Erythroblast (primary cell): Measurements from ENCODE around the gene ITGA7.

Experiments
- GATA1 ChIP-seq: IDR thresholded peaks from 2 replicates; pipeline ENCODE4 v1.6.1; 2011; ENCODE audit warnings: low read depth, mild to moderate bottlenecking, control low read depth, low read length, moderate library complexity
- POLR2A ChIP-seq: IDR thresholded peaks from 2 replicates; pipeline ENCODE4 v1.6.1; 2011; ENCODE audit warnings: mild to moderate bottlenecking, low read length

DNA sequence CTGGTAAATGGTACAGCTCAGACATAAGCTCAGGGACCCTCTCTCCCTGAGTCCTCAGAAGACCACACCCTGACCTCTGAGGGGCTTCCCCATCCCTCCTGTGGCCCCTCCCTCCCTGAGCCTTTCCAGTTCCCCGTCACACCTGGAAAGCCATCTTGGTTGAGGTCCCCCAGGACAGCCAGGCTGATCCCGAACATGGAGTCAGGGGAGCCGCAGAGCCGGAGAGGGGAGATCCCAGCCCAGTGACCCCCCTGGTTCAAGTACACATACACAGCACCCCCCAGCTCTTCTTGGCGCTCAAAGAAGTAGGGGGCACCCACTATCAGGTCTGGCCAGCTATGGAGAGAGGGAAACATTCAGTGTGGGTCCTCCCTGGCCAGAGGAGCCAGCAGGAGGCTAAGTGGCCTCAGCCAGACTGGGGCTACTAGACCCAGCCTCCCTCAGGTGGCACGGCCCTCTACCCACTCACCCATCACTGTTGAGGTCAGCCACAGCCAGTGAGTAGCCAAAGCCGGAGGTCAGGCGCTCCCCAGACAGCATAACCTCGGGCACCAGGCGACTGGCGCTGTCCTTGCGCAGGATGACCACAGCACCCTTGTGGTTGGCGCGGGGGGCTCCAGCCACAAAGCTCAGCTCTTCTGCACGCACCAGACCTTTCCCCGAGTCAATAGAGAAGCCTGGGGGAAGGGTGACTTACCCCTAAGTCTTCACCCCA is 9.3 kb downstream of the ITGA7 start:
- TF ChIP-seq POLR2A (no peak), GATA1 (no peak)
